HEK293 (cell line): ENCODE results near the gene AGR2.

Source experiments
- CTCF ChIA-PET: fragments of 350-600 bp; formaldehyde crosslinking; extraction: SDS; loops from one replicate; lab custom pipeline; 2021; ENCODE audit warnings: antibody characterized with exemption; lab: Yijun Ruan, JAX
- POLR2A ChIA-PET: fragments of 300-600 bp; formaldehyde crosslinking; extraction: SDS; loops from one replicate; lab custom pipeline; 2020; ENCODE audit warnings: antibody characterized with exemption, inconsistent platforms; lab: Yijun Ruan, JAX
- H3K27ac ChIP-seq: fragments of 200-500 bp; sonication (Bioruptor generic); 2 replicates; pipeline ENCODE4 v1.5.1; 2014; ENCODE audit warnings: low read depth, low read length, control low read depth, inconsistent platforms; ENCODE audit errors: extremely low read depth
- H3K36me3 ChIP-seq, 2 experiments: fragments of 200-500 bp in 1 of 2; sonication (Bioruptor generic) in 1 of 2; 1 replicate in 1 of 2; 2 replicates in 1 of 2; pipeline ENCODE4 v1.5.1; 2014 to 2017; ENCODE audit warnings: inconsistent platforms in 2 of 2, low read length in 2 of 2; ENCODE audit not compliant: control insufficient read depth in 2 of 2, insufficient read depth in 1 of 2
- H3K4me1 ChIP-seq: fragments of 200-500 bp; sonication (Bioruptor generic); 2 replicates; pipeline ENCODE4 v1.5.1; 2014; ENCODE audit warnings: mild to moderate bottlenecking, low read length, inconsistent platforms; ENCODE audit not compliant: control insufficient read depth, insufficient read depth
- H3K4me3 ChIP-seq: 2 replicates; pipeline ENCODE4 v1.5.1; 2011; ENCODE audit warnings: low read depth, mild to moderate bottlenecking, control low read depth, low read length, moderate library complexity
- H3K9me3 ChIP-seq: fragments of 200-500 bp; sonication (Bioruptor generic); 2 replicates; pipeline ENCODE4 v1.5.1; 2014; ENCODE audit warnings: low read depth, low read length, inconsistent platforms; ENCODE audit not compliant: control insufficient read depth, insufficient read depth
- FEZF1 ChIP-seq: fragments of 450-650 bp; formaldehyde crosslinking; IDR thresholded peaks from 2 replicates; pipeline ENCODE4 v1.5.1; 2016; ENCODE audit warnings: missing biosample characterization, missing genetic modification characterization
- GLI2 ChIP-seq: fragments of 450-650 bp; formaldehyde crosslinking; IDR thresholded peaks from 2 replicates; pipeline ENCODE4; 2017; ENCODE audit warnings: missing biosample characterization, missing genetic modification characterization, low read depth, borderline replicate concordance
- KLF17 ChIP-seq: fragments of 450-650 bp; formaldehyde crosslinking; IDR thresholded peaks from 2 replicates; pipeline ENCODE4 v1.5.1; 2016; ENCODE audit warnings: missing biosample characterization, missing genetic modification characterization
- KLF9 ChIP-seq: fragments of 450-650 bp; formaldehyde crosslinking; IDR thresholded peaks from 2 replicates; pipeline ENCODE4 v1.5.1; 2016; ENCODE audit warnings: missing biosample characterization, missing genetic modification characterization, low read depth
- PRDM1 ChIP-seq: fragments of 450-650 bp; formaldehyde crosslinking; IDR thresholded peaks from 2 replicates; pipeline ENCODE4; 2016; ENCODE audit warnings: missing biosample characterization, missing genetic modification characterization
- ZBTB11 ChIP-seq: fragments of 450-650 bp; formaldehyde crosslinking; conservative IDR thresholded peaks from 2 replicates; pipeline ENCODE4 v1.5.1; 2016; ENCODE audit warnings: low read depth, missing biosample characterization, missing genetic modification characterization
- ZBTB6 ChIP-seq: fragments of 450-650 bp; formaldehyde crosslinking; IDR thresholded peaks from 2 replicates; pipeline ENCODE4 v1.5.1; 2017; ENCODE audit warnings: missing biosample characterization, missing genetic modification characterization
- ZNF112 ChIP-seq: fragments of 450-650 bp; formaldehyde crosslinking; IDR thresholded peaks from 2 replicates; pipeline ENCODE4 v1.5.0; 2017; ENCODE audit warnings: missing biosample characterization, missing genetic modification characterization
- ZNF146 ChIP-seq: fragments of 450-650 bp; formaldehyde crosslinking; IDR thresholded peaks from 2 replicates; pipeline ENCODE4 v1.5.1; 2016; ENCODE audit warnings: missing biosample characterization, missing genetic modification characterization
- ZNF19 ChIP-seq: fragments of 450-650 bp; formaldehyde crosslinking; IDR thresholded peaks from 2 replicates; pipeline ENCODE4; 2016; ENCODE audit warnings: missing biosample characterization, missing genetic modification characterization, low read depth
- ZNF248 ChIP-seq: fragments of 450-650 bp; formaldehyde crosslinking; IDR thresholded peaks from 2 replicates; pipeline ENCODE4 v1.5.1; 2017; ENCODE audit warnings: missing biosample characterization, missing genetic modification characterization
- ZNF280C ChIP-seq: fragments of 450-650 bp; formaldehyde crosslinking; IDR thresholded peaks from 2 replicates; pipeline ENCODE4 v1.5.1; 2016; ENCODE audit warnings: missing biosample characterization, missing genetic modification characterization
- ZNF311 ChIP-seq: fragments of 450-650 bp; formaldehyde crosslinking; IDR thresholded peaks from 2 replicates; pipeline ENCODE4 v1.5.1; 2017; ENCODE audit warnings: missing biosample characterization, missing genetic modification characterization, borderline replicate concordance
- ZNF335 ChIP-seq: fragments of 450-650 bp; formaldehyde crosslinking; conservative IDR thresholded peaks from 2 replicates; pipeline ENCODE4 v1.5.1; 2016; ENCODE audit warnings: missing biosample characterization, missing genetic modification characterization
- ZNF488 ChIP-seq: fragments of 450-650 bp; formaldehyde crosslinking; IDR thresholded peaks from 2 replicates; pipeline ENCODE4 v1.5.1; 2016; ENCODE audit warnings: missing biosample characterization, missing genetic modification characterization
- ZNF596 ChIP-seq: fragments of 450-650 bp; IDR thresholded peaks from 2 replicates; pipeline ENCODE4 v1.5.0; 2018; ENCODE audit warnings: missing biosample characterization, mild to moderate bottlenecking, missing genetic modification characterization, moderate library complexity
- ZNF624 ChIP-seq: fragments of 450-650 bp; formaldehyde crosslinking; IDR thresholded peaks from 2 replicates; pipeline ENCODE4 v1.5.1; 2017; ENCODE audit warnings: missing biosample characterization, missing genetic modification characterization
- ZNF629 ChIP-seq: fragments of 450-650 bp; formaldehyde crosslinking; IDR thresholded peaks from 2 replicates; pipeline ENCODE4 v1.5.1; 2017; ENCODE audit warnings: missing biosample characterization, missing genetic modification characterization
- ZNF660 ChIP-seq: fragments of 450-650 bp; IDR thresholded peaks from 2 replicates; pipeline ENCODE4 v1.5.1; 2018; ENCODE audit warnings: missing biosample characterization, mild to moderate bottlenecking, missing genetic modification characterization
- ZNF76 ChIP-seq: fragments of 450-650 bp; formaldehyde crosslinking; IDR thresholded peaks from 2 replicates; pipeline ENCODE4; 2016; ENCODE audit warnings: low read depth, missing biosample characterization, missing genetic modification characterization, borderline replicate concordance
- ZNF843 ChIP-seq: fragments of 450-650 bp; formaldehyde crosslinking; IDR thresholded peaks from 2 replicates; pipeline ENCODE4 v1.5.1; 2016; ENCODE audit warnings: missing biosample characterization, missing genetic modification characterization
- ZSCAN4 ChIP-seq: fragments of 450-650 bp; formaldehyde crosslinking; IDR thresholded peaks from 2 replicates; pipeline ENCODE4 v1.5.1; 2017; ENCODE audit warnings: missing biosample characterization, missing genetic modification characterization

The AGR2 gene

GRCh38 chr7:16773326-16773725, 31.5 kb downstream of the AGR2 start:
- TF ChIP-seq ZNF843 (tag by site-specific recombination) = no peak
- TF ChIP-seq ZNF596 = no peak
- no peak for TF ChIP-seq ZNF76
- no peak for TF ChIP-seq ZNF488 (tag by site-specific recombination)
- TF ChIP-seq ZNF335 (tag by site-specific recombination) = no peak
- TF ChIP-seq KLF17 (tag by site-specific recombination) = no peak
- TF ChIP-seq ZNF19 (tag by site-specific recombination) = no peak
- no peak for TF ChIP-seq ZNF248 (tag by site-specific recombination)
- no peak for TF ChIP-seq ZNF624
- no peak for TF ChIP-seq ZSCAN4 (tag by site-specific recombination)
- H3K9me3 ChIP-seq = no peaks in the 10 kb centered on the region
- CTCF ChIA-PET = no interaction called here
- H3K4me1 ChIP-seq = peaks cover 13% of the 10 kb centered on the region
- POLR2A ChIA-PET = no interaction called here
- H3K27ac ChIP-seq = no peak overlapping the region
- no peaks in the 10 kb centered on the region for H3K36me3 ChIP-seq
- H3K4me3 ChIP-seq = no peak overlapping the region

GRCh38 chr7:16770657-16771329, 34.0 kb downstream of the AGR2 start:
- CTCF ChIA-PET = interaction anchor here (1.3 kb wide), 1 partner anchor 16 kb away, joined by 7 read pairs; no protein-coding TSS in a partner anchor
- POLR2A ChIA-PET = interaction anchor here (0.6 to 1.6 kb wide), 2 partner anchors 16 to 162 kb away, joined by 6 to 9 read pairs; partner anchors contain the start of gene TSPAN13
- Histone ChIP-seq H3K27ac (no peak overlapping the region), H3K36me3 (no peaks in the 10 kb centered on the region), H3K9me3 (no peaks in the 10 kb centered on the region), H3K4me1 (peaks cover 13% of the 10 kb centered on the region), H3K4me3 (no peak overlapping the region)
- no peak for TF ChIP-seq ZBTB11 (tag by site-specific recombination)
- TF ChIP-seq ZNF280C = no peak
- TF ChIP-seq GLI2 (tag by site-specific recombination) = no peak
- no peak for TF ChIP-seq ZNF311 (tag by site-specific recombination)
- TF ChIP-seq ZNF146 (tag by site-specific recombination) = no peak
- TF ChIP-seq PRDM1 (tag by site-specific recombination) = 0 out of 2 replicates have a peak, but pooled peaks have one; percentile 6
- no peak for TF ChIP-seq ZNF660 (tag by site-specific recombination)
- no peak for TF ChIP-seq ZBTB6 (tag by site-specific recombination)
- TF ChIP-seq FEZF1 (tag by site-specific recombination) = peak; percentile 58
- TF ChIP-seq KLF9 = no peak
- 0 out of 2 replicates have a peak, but pooled peaks have one; percentile 17 for TF ChIP-seq ZNF629
- TF ChIP-seq ZNF112 (tag by site-specific recombination) = no peak
